Erythroblast (primary cell): ENCODE results near the gene AKNA.

Experiments used
- GATA1 ChIP-seq: IDR thresholded peaks from 2 replicates; pipeline ENCODE4 v1.6.1; 2011; ENCODE audit warnings: low read depth, mild to moderate bottlenecking, control low read depth, low read length, moderate library complexity
- POLR2A ChIP-seq: IDR thresholded peaks from 2 replicates; pipeline ENCODE4 v1.6.1; 2011; ENCODE audit warnings: mild to moderate bottlenecking, low read length

DNA sequence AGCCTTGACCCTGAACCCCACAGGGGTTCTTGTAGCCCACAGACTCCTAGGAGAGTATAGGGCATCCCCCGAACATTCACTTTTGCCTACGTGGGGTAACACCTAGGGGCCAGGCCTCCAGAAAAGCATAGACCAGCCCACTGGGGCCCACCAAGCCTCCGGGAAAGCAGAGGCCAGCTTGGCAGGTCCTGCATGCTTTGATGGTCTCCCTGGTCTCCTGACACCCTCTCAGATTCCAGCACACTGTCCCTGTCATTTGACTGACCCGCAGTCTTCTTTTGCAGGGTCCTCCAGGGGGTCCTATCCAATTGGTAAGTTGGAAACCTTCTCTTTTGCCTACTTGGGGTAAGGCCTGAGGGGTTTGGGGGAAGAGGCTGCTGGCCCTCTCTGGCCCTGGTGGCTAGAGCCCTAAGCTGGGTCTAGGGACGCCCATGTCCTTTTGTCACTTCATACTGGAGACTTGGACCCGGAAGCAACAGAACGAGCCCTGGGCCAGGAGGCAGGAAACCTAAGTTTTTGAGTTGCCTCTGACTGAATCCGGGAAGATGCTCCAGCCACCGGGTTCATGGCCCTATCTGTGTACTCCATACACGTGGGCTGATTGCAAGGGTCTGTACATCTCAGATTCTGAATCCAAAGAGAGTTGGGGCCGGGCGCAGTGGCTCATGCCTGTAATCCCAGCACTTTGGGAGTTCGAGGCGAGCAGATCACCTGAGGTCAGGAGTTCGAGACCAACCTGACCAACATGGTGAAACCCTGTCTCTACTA lies 85.8 kb downstream of the AKNA start:
- TF ChIP-seq POLR2A (no peak), GATA1 (no peak)
